ENCODE results near the gene ERC1.

Gene ERC1

DNA sequence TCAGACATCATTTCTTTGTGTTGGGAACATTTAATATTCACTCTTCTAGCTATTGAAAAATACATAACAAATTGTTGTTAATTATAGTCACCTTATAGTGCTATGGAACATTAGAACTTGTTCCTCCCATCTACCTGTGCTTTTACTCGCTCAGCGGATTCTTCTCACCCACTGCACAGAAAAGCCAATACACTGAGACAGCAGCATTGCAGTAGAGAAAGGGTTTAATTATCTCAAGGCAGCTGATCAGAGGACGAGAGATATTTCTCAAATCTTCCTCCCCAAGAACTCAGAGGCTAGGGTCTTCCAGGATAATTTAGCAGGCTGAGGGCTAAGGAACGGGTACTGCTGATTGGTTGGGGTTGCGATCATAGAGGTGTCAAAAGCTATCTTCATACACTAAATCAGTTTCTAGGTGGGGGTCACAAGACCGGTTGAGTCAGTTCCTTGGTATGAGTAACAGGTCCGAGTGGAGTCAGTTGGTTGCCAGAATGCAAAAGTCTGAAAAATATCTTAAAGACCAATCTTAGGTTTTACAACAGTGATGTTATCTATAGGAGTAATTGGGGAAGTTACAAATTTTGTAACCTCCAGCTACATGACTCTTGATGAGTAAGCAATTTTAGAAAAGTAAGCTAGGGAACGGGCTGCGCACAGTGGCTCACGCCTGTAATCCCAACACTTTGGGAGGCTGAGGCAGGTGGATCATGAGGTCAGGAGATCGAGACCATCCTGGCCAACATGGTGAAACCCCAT, 430.2 kb downstream of the ERC1 start:
- no peak for DNase-seq

DNA sequence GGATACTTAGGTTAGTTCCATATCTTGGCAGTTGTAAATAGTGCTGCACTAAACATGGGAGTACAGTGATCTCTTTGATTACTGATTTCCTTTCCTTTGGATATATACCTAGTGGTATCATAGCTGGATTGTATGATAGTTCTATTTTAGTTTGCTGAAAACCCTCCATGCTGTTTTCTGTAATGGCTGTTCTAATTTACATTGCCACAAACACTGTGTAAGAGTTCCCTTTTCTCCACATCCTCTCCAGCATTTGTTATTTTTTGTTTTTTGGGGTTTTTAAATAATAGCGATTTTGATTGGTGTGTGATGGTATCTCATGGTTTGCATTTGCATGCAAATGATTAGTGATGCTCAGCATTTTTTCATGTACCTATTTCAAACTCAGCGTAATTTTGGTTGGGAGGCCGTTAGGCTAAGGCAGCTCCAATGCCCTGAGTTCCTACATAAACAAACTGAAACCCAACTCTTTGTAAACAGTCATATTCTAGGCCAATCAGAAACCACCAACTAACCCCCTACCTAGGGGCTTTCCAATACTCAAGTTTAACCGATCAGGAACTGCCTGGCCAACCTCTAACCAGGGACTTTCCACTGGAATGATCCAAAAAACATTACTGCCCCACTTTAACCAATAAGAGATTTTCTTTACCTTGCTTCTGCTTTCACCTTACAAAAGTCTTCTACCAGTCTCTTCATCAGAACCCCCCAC, 431.7 kb downstream of the ERC1 start:
- no peak for DNase-seq

DNA sequence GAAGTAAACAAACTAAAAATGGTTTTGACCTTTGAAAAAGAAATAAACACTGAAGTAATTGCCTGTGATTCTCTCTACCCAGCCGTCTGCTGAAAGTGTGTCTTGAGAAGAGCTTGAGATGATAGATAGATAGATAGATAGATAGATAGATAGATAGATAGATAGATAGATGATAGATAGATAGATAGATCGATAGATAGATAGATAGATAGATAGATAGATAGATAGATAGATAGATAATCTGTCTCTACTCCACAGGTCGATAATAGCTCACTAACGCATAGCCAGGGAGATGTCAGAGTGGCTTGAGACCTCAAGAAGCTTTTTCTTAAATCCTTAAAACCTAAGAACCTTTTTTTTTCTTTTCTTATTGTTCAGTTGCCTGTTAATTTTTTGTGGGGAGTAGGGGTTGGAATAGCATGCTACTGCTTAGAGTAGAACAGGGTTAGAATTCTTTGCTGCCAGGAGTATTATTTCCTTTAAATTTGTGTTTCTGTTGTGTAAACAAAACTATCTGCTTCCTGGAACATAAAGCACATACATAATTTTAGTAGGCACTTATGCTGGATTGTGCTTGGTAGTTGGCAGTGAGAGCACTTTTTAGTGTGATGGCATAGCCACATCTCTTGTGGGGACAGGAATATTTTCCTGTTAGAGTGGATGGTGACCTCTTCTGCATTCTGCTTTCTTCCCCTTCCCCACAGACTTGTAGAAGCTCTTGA, 433.8 kb downstream of the ERC1 start:
- no peak for DNase-seq

DNA sequence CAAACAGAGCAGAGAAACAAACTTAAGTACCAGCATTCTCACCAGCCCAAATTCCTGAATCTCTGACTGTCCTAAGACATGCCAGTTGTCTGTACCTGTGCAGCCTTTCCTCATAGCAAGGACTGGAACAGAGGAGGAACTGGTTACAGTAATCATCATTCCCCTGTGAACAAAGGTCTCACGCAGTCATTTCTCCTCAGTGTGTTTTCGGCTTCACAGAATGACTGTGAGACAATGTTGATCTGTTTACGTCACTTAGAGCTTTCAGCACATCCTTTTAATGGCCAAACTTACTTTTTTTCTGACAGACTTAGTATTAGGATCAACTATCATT, 434.3 kb downstream of the ERC1 start:
- DNase-seq, result no peak

DNA sequence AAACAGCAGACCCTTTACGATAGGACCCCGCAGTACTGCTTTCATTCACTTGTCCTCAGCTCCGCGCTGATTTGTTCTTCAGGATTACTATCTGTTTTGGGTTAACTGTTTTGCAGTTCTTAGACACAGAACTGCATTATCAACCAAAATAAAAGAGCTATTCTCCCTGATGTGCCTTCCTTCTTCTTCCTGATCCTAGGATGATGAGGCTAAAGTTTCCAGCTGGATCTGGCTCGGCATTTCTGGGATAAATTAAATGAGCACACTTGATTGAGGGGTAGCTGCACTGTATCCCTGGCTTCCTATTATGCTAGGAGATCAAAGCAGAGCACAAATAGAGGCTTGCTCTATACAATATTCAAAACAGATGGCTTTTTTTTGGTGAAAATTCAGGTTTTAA, 437.6 kb downstream of the ERC1 start:
- no peak for DNase-seq

DNA sequence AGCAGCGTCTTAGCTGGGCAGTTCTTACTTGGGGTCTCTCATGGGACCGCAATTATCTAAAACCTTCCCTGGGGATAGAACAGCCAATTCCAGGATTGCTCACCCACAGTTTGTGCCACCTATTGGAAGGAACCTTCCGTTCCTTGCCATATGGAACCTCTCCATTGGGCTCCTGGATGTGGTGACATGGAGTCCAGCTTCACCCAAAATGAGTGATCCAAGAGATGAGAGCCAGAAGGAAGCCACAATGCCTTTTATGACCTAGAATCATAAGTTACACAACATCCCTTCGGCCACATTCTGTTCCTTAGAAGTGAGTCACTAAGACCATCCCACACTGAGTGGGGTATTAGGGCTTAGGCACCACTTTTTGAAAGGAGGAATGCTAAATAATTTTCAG, 439.0 kb downstream of the ERC1 start:
- DNase-seq, result no peak

DNA sequence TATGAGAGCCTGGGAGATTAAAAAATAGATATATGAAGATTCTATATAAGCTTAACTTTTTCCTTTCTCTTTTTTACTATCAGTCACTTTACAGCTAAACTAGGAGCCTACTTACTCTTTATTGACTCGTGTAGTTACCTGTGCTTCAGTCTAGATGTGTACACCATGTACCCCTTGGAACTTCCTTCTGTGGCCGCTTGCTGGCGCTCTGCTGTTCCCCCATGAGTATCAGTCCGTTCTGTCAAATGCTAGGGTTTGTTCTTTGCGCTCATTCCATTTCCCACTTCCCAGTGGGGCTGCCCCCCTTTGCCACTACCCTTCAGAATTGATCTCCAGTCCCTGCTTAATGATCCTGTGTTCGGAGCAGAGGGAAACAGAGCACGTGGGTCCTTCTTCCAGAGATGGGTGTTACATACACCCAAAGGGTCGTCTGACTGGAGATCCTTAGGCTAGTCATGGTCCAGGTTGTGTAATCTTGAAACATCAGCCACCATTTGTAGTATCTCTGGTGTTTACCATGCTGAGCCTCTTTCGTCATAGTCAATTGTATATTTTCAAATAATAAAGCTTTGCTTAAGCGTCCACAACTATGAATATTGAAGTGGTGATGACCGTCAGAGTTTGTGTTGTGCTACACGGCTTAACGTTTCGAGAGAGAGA, 443.4 kb downstream of the ERC1 start:
- DNase-seq, result no peak

DNA sequence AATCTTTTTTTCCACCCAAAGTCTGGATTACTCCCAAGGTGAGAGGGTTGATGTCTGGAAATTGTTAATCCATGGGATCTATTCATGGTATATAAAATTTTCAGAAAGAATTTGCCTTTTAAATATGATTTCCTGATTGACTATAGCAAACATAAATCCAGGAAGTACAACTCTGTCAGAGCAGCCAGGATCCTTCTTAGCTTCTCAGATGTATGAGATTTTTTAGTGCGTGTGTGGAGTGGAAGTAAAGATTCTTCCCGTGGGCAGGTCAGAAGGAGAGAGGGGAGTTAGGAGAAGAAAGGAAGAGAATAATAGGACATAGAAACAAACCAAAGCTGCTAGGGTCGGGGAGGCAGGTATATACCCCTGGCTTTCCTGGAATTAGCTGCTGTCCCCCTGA, 444.0 kb downstream of the ERC1 start:
- DNase-seq, result no peak

DNA sequence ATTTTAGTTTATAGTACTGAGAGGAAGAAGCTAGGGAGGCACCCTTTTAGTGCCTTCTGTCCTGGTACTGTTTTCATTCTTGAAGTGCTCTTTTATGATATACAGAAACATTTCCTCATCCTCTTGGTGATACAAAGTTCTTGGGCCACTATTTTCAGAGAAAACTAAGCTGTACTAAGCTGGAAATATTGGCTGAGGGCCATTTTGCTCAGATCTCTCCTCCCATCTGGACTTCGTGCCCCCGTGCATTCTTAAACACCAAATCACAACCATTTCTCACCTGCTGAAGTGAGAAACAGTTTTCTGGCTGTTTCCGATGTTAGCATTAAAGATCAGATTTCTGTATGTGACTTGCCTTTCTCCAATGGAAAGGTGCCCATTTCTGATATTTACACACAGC, 444.4 kb downstream of the ERC1 start:
- DNase-seq, result no peak

DNA sequence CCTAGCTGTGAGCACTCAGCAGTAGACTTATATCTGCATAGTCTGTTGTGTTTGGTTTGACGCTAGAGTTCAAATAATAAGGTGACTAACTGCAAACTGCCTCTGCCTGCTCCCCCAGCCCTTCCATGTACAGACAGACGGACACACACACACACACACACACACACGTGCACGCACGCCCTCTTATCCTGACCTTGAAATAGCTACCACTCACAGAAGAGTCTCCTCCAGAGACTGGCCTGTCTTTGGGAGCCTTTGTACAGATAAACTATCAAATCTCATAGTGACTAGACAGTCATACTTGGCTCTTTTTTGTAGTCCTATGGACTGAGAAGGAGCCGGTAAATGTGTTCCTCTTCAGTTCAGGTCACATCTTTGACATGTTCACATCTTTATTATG, 445.0 kb downstream of the ERC1 start:
- DNase-seq, result no peak

DNA sequence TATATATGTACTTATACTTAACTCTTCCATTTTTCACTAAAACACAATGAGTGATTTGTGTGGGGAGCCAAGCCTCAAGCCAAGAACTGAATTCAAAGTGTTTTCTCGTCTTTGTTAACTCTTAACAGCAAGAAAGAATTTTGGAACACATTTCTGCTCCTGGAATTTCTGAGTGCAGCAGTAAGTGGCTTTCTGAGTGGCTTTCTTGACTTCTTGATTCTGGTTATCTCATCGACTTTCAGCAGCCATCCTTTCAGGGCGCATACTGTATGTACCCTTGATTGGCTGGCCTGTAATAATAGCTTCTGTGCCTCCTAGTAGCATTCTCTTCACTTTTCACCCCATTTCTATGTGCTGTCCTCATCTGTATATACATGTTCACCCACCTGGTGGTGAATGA, 446.0 kb downstream of the ERC1 start:
- DNase-seq, result no peak

DNA sequence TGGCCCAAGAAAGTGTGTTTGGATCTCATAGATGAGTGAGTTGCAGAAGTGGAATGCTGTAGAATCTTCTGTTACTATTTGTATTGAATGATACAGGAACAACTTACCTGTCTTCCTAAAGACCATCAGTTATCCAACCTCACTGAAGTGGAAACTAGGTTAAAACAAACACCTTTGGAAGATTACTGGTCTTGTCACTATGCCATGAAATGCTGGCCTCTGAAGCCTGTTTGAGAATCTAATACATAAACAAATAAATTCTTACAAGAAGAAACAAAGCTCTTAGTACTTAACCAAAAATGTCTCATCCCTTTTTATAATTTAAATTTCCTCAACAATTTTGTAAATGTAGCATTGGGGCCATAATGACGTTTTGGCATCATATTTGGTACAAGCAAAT, 448.2 kb downstream of the ERC1 start:
- no peak for DNase-seq

DNA sequence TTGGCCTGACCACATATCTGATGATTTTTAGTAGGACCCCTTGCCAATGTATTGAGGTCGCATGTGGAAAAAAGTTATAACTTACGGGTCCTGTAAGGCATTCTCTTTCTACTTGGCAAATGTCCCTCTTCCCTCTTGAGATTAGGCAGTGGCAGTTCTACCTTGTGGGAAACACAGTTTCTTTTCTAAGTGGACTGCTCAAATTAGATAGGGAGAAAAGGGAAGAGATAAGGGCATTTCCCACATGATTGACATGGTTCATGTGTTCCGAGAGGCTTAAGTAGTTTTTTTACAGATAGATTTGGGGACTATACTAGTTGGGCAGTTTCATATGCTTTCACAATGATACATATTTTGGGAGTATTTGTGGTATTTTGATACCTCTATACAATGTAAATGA, 448.7 kb downstream of the ERC1 start:
- DNase-seq, result no peak

DNA sequence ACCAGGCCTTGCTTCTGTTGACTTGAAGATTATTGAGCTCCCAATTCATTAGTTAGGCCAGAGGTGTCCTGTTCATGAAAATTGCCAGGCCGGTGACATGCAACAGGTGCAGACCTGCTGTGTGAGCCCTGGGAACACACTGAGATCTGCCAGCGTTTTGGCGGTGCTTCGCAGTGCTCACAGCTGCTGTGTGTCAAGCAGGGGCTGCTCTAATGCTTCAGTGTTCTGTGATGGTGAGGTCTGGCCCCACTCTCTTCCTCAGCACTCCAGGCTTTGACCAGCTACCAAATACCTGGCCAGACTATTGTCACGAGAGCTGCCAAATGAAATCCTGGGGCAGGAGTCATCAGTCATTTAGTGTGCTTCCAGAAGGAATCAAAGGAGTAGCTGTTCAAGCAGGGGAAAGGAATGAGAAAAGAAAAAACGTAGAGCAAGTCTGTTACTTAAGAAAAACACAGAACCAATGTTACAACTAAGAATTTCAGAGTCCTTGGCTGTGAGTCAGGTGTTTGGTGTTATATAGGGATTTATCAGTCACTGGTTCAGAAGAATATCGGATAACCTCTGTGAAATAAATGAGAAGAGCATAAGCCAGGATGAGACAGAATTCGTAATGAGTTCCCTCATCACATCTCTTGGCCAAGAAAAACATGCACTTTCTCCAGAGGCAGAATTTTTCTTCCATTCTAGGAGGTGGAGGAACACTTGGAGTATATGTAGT, 452.6 kb downstream of the ERC1 start:
- DNase-seq, result no peak

DNA sequence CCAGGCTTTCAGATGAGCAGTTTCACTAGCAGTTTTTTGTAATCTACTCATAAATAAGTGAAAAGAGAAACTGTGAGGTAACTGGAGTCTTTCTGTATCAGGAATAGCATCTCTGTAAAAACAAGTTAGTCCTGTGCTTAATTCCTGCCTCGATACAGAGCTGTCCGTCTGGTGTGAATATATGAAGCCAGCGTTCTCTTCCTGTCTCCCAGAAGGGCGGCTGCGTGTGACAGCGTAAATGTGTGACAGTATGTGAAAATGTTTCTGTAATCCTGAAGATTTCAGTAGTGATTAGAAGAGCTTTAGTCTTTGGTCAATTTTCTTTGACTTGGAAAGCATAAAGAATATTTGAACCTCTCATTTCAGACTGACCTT, 453.1 kb downstream of the ERC1 start:
- no peak for DNase-seq

DNA sequence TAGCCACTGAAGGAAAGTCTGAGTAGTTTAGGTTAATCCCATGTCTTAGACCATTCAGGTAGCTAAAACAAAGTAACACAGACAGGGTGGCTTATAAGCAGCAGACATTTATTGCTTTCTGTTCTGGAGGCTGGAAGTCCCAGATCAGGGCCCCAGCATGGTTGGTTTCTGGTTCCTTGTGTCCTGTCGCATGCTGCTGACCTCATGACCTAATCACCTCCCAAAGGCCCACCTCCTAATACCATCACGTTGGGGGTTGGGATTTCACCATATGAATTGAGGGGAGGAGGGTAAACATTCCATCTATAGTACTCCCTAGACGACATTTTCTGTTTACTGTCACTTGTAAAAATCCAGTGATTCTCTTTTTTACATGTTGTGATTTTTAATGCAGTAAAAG, 454.8 kb downstream of the ERC1 start:
- no peak for DNase-seq

DNA sequence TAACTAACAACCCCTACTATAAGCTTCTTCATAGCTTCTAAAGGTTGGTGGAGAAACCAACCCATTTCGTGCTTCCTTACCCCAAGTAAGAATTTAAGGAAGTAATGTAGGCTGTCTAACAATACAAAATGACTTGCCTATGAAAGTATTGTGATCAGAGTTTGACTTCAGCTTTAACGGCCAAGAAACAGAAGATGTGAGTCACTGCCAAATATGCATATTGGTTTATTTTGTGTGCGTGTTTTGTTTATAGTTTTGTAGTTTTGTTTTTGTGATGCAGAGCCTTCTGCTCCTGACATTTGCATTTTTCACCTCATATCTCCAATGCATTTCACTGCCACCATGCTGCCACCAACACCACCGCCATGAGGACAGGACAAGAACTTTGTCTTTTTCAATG, 457.3 kb downstream of the ERC1 start:
- DNase-seq, result no peak

DNA sequence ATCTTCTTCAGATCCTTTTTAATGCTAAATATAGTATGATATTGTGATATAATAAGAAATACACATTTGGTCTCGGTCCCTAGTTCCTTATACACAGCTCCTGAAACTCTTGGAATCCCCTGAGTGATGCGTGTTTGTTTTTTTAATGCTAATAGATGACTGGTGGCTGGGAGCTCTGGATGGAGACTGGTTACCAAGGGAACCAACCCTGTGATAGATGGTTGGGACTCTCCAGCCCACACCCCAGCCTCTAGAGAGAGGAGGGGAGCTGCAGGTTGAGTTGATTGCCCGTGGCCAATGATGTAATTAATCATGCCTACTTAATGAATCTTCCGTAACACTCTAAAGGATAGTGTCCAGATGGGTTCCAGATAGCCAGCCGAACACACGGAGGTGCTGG, 462.8 kb downstream of the ERC1 start:
- DNase-seq, result no peak

DNA sequence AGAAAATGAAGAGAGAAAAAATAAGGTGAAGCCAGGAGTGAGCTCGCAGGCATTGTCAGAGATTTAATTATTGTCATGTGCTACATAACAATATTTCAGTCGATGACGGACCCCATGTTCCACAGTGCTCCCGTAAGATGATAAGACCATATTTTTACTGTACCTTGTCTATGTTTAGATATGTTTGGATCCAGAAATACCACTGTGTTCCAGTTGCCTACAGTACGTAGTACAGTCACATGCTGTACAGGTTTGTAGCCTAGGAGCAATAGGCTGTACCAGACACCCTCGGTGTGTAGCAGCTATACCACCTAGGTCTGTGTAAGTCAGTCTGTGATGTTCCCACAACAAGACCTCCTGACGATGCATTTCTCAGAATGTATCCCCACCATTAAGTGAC, 465.9 kb downstream of the ERC1 start:
- DNase-seq, result no peak

DNA sequence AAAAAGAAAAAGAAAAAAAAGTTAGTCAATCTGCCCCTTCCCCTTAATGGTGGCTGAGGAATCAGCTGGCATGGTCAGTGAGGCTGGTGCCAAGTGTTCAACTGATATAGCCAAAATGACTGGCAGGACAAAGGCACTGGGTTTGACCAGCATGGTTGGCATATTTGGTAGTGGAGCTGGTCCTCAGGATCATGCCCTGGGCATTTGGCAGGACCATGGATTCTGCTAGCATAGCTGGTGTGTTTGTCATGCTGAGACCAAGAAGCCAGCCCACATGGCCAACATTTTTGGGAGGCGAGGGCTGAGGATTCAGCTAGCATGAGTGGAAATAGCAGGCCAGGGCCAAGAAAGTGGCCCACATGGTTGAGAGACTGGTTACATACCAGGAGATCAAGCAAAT, 466.9 kb downstream of the ERC1 start:
- no peak for DNase-seq

DNA sequence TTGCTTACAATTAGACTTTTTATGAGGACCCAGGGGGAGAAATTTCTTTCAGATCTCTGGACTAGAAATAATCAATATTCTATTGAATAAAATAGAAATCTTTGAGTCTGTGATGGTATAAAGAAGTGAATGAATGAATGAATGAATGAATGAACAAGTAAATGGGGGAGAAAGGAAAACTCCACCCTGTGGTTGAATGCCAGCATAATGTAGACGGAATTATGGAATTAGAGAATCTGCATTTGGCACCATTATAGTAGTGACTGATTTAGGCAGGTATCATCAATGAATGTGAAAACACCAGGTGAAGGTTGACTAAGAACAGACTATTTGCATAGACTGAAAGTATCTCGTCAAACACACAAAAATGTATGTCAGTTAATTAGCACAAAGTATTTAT, 468.3 kb downstream of the ERC1 start:
- DNase-seq, result no peak

DNA sequence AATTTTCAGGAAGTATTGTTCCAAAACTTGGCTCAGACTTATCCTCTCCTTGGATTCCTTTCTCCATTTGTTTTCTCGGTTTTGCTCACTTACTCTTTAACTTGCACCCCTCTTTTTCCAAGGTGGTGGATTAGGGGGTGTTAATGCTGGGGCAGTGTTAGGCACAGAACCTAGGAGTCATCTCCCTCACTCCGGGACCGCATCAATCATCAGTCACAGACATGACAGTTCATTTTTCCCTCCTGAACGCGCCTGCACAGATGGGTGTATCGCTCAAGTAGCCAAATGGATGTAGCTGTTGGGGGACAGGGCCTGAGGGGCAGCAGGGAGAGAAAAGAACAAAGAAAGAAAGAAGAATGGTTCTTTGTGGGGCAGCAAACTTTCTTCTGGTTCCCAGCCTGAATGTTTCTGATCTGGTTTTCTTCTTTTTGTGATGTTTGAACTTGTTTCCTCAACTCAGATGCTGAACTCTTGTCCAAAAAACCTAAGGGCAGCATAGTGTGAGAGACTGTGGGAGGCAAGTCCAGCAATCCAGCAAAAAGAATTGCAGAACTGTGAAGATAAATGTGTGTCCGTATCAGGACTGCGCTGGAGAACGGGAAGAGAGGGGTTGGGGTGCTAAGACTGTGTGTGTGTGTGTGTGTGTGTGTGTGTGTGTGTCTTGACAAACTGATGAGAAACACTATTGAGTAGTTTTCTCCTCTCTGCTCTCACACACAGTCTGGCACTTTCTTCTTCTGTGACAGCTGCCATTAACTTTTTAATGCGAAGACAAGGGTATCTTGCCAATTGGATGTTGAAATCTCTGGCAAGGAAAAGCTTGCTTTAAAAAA, 472.3 kb downstream of the ERC1 start:
- no peak for DNase-seq

Data from NCI-H1092 treated with DMSO at 0.1 percent for 48 hours (cell line).